Neural cell (in vitro differentiated cells): ENCODE results near the gene AFMID. TPM values are rescaled to one million over a fixed set of nuclear protein-coding genes. Genes with fewer than 3 reads are reported as not detected.
"Not testable (repeated sequence)": the region's sequence is repeated elsewhere in the genome, so short reads cannot be mapped to it uniquely, and the experiment has no call there.

Experiments
- H2AFZ ChIP-seq: fragments of 200-600, 300-800 bp; sonication (generic), shearing (Covaris generic); 2 replicates; pipeline ENCODE4 v1.6.0; 2014; ENCODE audit warnings: low read depth, mild to moderate bottlenecking, antibody characterized with exemption, low read length, moderate library complexity
- H3F3A ChIP-seq: fragments of 200-600 bp; shearing (Covaris generic); 2 replicates; pipeline ENCODE4 v1.6.1; 2016; ENCODE audit warnings: mild to moderate bottlenecking, moderate library complexity, mixed read lengths, antibody characterized with exemption, low read length; ENCODE audit not compliant: insufficient read depth, poor library complexity, severe bottlenecking
- H3K27ac ChIP-seq: fragments of 200-600, 300-800 bp; sonication (generic), shearing (Covaris generic); 2 replicates; pipeline ENCODE4 v1.5.1; 2014; ENCODE audit warnings: mild to moderate bottlenecking, low read length, moderate library complexity
- H3K27me3 ChIP-seq: fragments of 300-800, 200-600 bp; sonication (generic), shearing (Covaris generic); 2 replicates; pipeline ENCODE4 v1.6.0; 2014; ENCODE audit warnings: mild to moderate bottlenecking, low read depth, low read length, moderate library complexity; ENCODE audit not compliant: insufficient read depth
- H3K36me3 ChIP-seq: fragments of 300-800, 200-600 bp; sonication (generic), shearing (Covaris generic); 2 replicates; pipeline ENCODE4 v1.5.1; 2014; ENCODE audit warnings: mild to moderate bottlenecking, antibody characterized with exemption, low read length, moderate library complexity; ENCODE audit not compliant: insufficient read depth
- H3K4me2 ChIP-seq: fragments of 300-800, 200-600 bp; sonication (generic), shearing (Covaris generic); 2 replicates; pipeline ENCODE4 v1.6.0; 2014; ENCODE audit warnings: mild to moderate bottlenecking, low read length
- H3K4me3 ChIP-seq: fragments of 300-800, 200-600 bp; sonication (generic), shearing (Covaris generic); 2 replicates; pipeline ENCODE4 v1.5.1; 2014; ENCODE audit warnings: mild to moderate bottlenecking, low read length, moderate library complexity
- H3K79me2 ChIP-seq: fragments of 200-600 bp; shearing (Covaris generic); replicated peaks from 2 replicates; pipeline ENCODE4 v1.6.0; 2014; ENCODE audit warnings: mild to moderate bottlenecking, low read length, moderate library complexity; ENCODE audit not compliant: insufficient read depth
- H3K9ac ChIP-seq: fragments of 300-800, 200-600 bp; sonication (generic), shearing (Covaris generic); 2 replicates; pipeline ENCODE4 v1.6.1; 2016; ENCODE audit warnings: mild to moderate bottlenecking, low read length, mixed read lengths
- H3K9me2 ChIP-seq: fragments of 200-600 bp; shearing (Covaris generic); 2 replicates; pipeline ENCODE4 v1.6.1; 2016; ENCODE audit warnings: mild to moderate bottlenecking, low read length, mixed read lengths; ENCODE audit not compliant: insufficient read depth
- H3K9me3 ChIP-seq: fragments of 200-600, 300-800 bp; sonication (generic), shearing (Covaris generic); 2 replicates; pipeline ENCODE4 v1.6.1; 2016; ENCODE audit warnings: mild to moderate bottlenecking, mixed run types, low read length, moderate library complexity, mixed read lengths
- H4K20me1 ChIP-seq: fragments of 200-600 bp; shearing (Covaris generic); 2 replicates; pipeline ENCODE4 v1.6.1; 2016; ENCODE audit warnings: mild to moderate bottlenecking, mixed run types; ENCODE audit not compliant: insufficient read depth
- EP300 ChIP-seq: fragments of 450-650 bp; conservative IDR thresholded peaks from 2 replicates; pipeline ENCODE4 v1.6.1; 2014; ENCODE audit warnings: antibody characterized with exemption, mild to moderate bottlenecking, moderate library complexity; ENCODE audit not compliant: poor library complexity, severe bottlenecking
- EZH2 ChIP-seq: fragments of 200-600, 300-800 bp; shearing (Covaris generic), sonication (generic); IDR thresholded peaks from 2 replicates; pipeline ENCODE4 v1.6.1; 2014; ENCODE audit warnings: antibody characterized with exemption, low read length, borderline replicate concordance, mild to moderate bottlenecking; ENCODE audit not compliant: insufficient read depth, poor library complexity, severe bottlenecking
- MXI1 ChIP-seq: fragments of 450-650 bp; conservative IDR thresholded peaks from 2 replicates; pipeline ENCODE4 v1.6.1; 2014; ENCODE audit warnings: antibody characterized with exemption, mild to moderate bottlenecking; ENCODE audit not compliant: poor library complexity, severe bottlenecking
- POLR2AphosphoS5 ChIP-seq: IDR thresholded peaks from 2 replicates; pipeline ENCODE4 v1.6.1; 2012
- RAD21 ChIP-seq: fragments of 450-650 bp; conservative IDR thresholded peaks from 2 replicates; pipeline ENCODE4 v1.6.1; 2014; ENCODE audit warnings: antibody characterized with exemption, mild to moderate bottlenecking, moderate library complexity
- REST ChIP-seq: IDR thresholded peaks from 2 replicates; pipeline ENCODE4 v1.6.1; 2012; ENCODE audit warnings: borderline replicate concordance
- SMC3 ChIP-seq: fragments of 450-650 bp; conservative IDR thresholded peaks from 2 replicates; pipeline ENCODE4 v1.6.1; 2014; ENCODE audit warnings: antibody characterized with exemption, mild to moderate bottlenecking, moderate library complexity; ENCODE audit not compliant: poor library complexity
- TAF1 ChIP-seq: IDR thresholded peaks from 2 replicates; pipeline ENCODE4 v1.6.1; 2012; ENCODE audit warnings: low read depth
- polyA plus RNA-seq: library from polyadenylated mRNA; depleted of rRNA; stranded (reverse); fragments of >200 nt; gene quantifications from 2 replicates; pipeline ENCODE4 v1.2.3, GENCODE V29; 2014
- TF ChIP-seq, protein P1 (sequence below): fragments of 450-650 bp; IDR thresholded peaks from 2 replicates; pipeline ENCODE4 v1.5.1; 2014; ENCODE audit warnings: antibody characterized with exemption, mild to moderate bottlenecking, moderate library complexity; ENCODE audit not compliant: poor library complexity, severe bottlenecking

The AFMID gene
- polyA plus RNA-seq, 1 donor from 2014 or later: 15.8 TPM

- no peak overlapping the region for H3K4me2 ChIP-seq
- no peak for TF ChIP-seq REST
- no peak for TF ChIP-seq POLR2AphosphoS5
- no peak for TF ChIP-seq EZH2
- no peak for TF ChIP-seq RAD21
- no peak for TF ChIP-seq EP300
- TF ChIP-seq MXI1: no peak
- TF ChIP-seq SMC3: no peak
- TF ChIP-seq, protein P1, sequence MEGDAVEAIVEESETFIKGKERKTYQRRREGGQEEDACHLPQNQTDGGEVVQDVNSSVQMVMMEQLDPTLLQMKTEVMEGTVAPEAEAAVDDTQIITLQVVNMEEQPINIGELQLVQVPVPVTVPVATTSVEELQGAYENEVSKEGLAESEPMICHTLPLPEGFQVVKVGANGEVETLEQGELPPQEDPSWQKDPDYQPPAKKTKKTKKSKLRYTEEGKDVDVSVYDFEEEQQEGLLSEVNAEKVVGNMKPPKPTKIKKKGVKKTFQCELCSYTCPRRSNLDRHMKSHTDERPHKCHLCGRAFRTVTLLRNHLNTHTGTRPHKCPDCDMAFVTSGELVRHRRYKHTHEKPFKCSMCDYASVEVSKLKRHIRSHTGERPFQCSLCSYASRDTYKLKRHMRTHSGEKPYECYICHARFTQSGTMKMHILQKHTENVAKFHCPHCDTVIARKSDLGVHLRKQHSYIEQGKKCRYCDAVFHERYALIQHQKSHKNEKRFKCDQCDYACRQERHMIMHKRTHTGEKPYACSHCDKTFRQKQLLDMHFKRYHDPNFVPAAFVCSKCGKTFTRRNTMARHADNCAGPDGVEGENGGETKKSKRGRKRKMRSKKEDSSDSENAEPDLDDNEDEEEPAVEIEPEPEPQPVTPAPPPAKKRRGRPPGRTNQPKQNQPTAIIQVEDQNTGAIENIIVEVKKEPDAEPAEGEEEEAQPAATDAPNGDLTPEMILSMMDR: no peak
- no peak for TF ChIP-seq TAF1
- no peak overlapping the region for H3K27ac ChIP-seq
- H3K9me2 ChIP-seq: no peaks in the 10 kb centered on the region
- no peaks in the 10 kb centered on the region for H3K9me3 ChIP-seq
- H3K27me3 ChIP-seq: no peaks in the 10 kb centered on the region
- H2AFZ ChIP-seq: no peak overlapping the region
- H3K79me2 ChIP-seq: no peaks in the 10 kb centered on the region
- no peaks in the 10 kb centered on the region for H4K20me1 ChIP-seq
- H3F3A ChIP-seq: no peaks in the 10 kb centered on the region
- no peak overlapping the region for H3K4me3 ChIP-seq
- no peaks in the 10 kb centered on the region for H3K36me3 ChIP-seq
- H3K9ac ChIP-seq: no peak overlapping the region
These were observed 16.2 kb upstream of the AFMID start for GRCh38 chr17:78170692-78171590.

DNA sequence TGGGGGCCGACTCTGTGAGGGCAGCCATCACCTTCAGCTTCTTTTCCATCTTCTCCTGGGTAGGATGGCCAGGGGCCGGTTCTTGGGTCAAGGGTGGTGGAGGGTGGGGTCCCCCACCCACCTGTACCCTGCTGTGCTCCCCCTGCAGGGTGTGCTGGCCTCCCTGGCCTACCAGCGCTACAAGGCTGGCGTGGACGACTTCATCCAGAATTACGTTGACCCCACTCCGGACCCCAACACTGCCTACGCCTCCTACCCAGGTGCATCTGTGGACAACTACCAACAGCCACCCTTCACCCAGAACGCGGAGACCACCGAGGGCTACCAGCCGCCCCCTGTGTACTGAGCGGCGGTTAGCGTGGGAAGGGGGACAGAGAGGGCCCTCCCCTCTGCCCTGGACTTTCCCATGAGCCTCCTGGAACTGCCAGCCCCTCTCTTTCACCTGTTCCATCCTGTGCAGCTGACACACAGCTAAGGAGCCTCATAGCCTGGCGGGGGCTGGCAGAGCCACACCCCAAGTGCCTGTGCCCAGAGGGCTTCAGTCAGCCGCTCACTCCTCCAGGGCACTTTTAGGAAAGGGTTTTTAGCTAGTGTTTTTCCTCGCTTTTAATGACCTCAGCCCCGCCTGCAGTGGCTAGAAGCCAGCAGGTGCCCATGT, 15.4 kb upstream of the AFMID start:
- H3K9me3 ChIP-seq, H3K4me2 ChIP-seq, H3K79me2 ChIP-seq, H3K9me2 ChIP-seq, H2AFZ ChIP-seq, H3K27ac ChIP-seq, H3F3A ChIP-seq, H3K9ac ChIP-seq, H3K36me3 ChIP-seq, H4K20me1 ChIP-seq, H3K27me3 ChIP-seq, H3K4me3 ChIP-seq: not testable (repeated sequence)
